Loucy (cell line): ENCODE data around the gene PCMTD2.
"Not testable (repeated sequence)": the region's sequence is repeated elsewhere in the genome, so short reads cannot be mapped to it uniquely, and the experiment has no call there.

Experiments
- CTCF ChIP-seq: fragments of 200-600 bp; sonication (generic); conservative IDR thresholded peaks from 2 replicates; pipeline ENCODE4 v1.5.1; 2014; ENCODE audit warnings: mild to moderate bottlenecking, antibody characterized with exemption, low read length
- EZH2phosphoT487 ChIP-seq: fragments of 200-600 bp; IDR thresholded peaks from 2 replicates; pipeline ENCODE4 v1.6.1; 2018; ENCODE audit warnings: antibody characterized with exemption, mild to moderate bottlenecking, moderate library complexity, borderline replicate concordance

GRCh38 chr20:64316415-64317083, 61.0 kb downstream of the PCMTD2 start:
- not testable (repeated sequence) for TF ChIP-seq EZH2phosphoT487, CTCF
